GM12873 (cell line): ENCODE measurements around the gene HDC.

ENCODE experiments used
- CTCF ChIP-seq: IDR thresholded peaks from 2 replicates; pipeline ENCODE4 v1.5.1; 2012; ENCODE audit warnings: low read depth, mild to moderate bottlenecking, moderate library complexity, low read length, control low read depth; ENCODE audit not compliant: insufficient read depth; ENCODE audit errors: missing control alignments

Gene HDC

GRCh38 chr15:50265620-50266019 is at the start of gene HDC:
HDC (minus strand) TSS chr15:50265726; CDS start chr15:50265623, 103 bp downstream.
- no peak for TF ChIP-seq CTCF

GRCh38 chr15:50312636-50313035 is 47.1 kb upstream of the HDC start:
- TF ChIP-seq CTCF: no peak

- TF ChIP-seq CTCF: no peak
Measured at GRCh38 chr15:50307799-50308198, 42.3 kb upstream of the HDC start.

GRCh38 chr15:50304836-50305235 is 39.3 kb upstream of the HDC start:
- TF ChIP-seq CTCF: no peak

GRCh38 chr15:50302581-50302980 is 37.1 kb upstream of the HDC start:
- TF ChIP-seq CTCF: no peak

- TF ChIP-seq CTCF: no peak
Measured at GRCh38 chr15:50298340-50298739, 32.8 kb upstream of the HDC start.

- no peak for TF ChIP-seq CTCF
Measured at GRCh38 chr15:50295966-50296365, 30.4 kb upstream of the HDC start.

- TF ChIP-seq CTCF: no peak
Measured at GRCh38 chr15:50289749-50290148, 24.2 kb upstream of the HDC start.
